ENCODE data around the gene ENTPD1. TPM values are rescaled to one million over a fixed set of nuclear protein-coding genes. Genes with fewer than 3 reads are reported as not detected.

ENTPD1 gene
- total RNA-seq, 1 donor from 2014 or later, result 0.95 TPM

DNA sequence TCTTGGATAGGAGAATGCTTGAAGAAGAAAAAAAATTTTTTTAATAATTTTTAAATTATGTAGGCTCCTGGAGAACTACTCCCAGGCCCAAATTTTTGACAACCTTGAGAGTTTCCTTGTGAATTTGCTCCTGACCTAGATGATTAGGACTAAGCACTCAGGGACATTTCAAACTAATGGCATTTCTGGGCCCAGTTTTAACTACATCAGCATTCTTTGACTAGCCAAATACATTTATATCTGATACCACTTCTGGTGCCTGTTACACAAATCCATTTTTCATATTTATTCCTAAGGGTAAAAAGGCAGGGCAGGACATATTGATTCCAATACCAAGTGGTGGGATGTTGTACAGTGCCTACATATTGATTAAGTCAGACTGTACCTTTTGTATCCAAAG, 91.0 kb downstream of the ENTPD1 start:
- H3K4me3 ChIP-seq (ENCODE audit: insufficient read depth, low read depth, low read length), result no peak overlapping the region
- no peaks in the 10 kb centered on the region for H3K79me2 ChIP-seq (ENCODE audit: insufficient read depth, low read length)
- DNase-seq (ENCODE audit: low read depth) (no peak), FAIRE-seq (no peak)
- no peaks in the 10 kb centered on the region for H3K9me3 Mint-ChIP-seq (ENCODE audit: unreplicated experiment)
- H3K36me3 Mint-ChIP-seq (ENCODE audit: low read depth, unreplicated experiment), result no peaks in the 10 kb centered on the region
- H3K9me3 ChIP-seq (ENCODE audit: insufficient read depth, low read depth, low read length), result no peaks in the 10 kb centered on the region
- H3K4me3 Mint-ChIP-seq (ENCODE audit: unreplicated experiment), result no peak overlapping the region
- peaks cover 6% of the 10 kb centered on the region for H3K27me3 Mint-ChIP-seq (ENCODE audit: low read depth, unreplicated experiment)
- H3K27ac ChIP-seq (ENCODE audit: low read depth, low read length), result no peak overlapping the region
- H2AFZ ChIP-seq (ENCODE audit: low read depth, low read length), result no peak overlapping the region
- H3K27me3 ChIP-seq (ENCODE audit: insufficient read depth, low read length), result no peaks in the 10 kb centered on the region
- TF ChIP-seq, protein P1, sequence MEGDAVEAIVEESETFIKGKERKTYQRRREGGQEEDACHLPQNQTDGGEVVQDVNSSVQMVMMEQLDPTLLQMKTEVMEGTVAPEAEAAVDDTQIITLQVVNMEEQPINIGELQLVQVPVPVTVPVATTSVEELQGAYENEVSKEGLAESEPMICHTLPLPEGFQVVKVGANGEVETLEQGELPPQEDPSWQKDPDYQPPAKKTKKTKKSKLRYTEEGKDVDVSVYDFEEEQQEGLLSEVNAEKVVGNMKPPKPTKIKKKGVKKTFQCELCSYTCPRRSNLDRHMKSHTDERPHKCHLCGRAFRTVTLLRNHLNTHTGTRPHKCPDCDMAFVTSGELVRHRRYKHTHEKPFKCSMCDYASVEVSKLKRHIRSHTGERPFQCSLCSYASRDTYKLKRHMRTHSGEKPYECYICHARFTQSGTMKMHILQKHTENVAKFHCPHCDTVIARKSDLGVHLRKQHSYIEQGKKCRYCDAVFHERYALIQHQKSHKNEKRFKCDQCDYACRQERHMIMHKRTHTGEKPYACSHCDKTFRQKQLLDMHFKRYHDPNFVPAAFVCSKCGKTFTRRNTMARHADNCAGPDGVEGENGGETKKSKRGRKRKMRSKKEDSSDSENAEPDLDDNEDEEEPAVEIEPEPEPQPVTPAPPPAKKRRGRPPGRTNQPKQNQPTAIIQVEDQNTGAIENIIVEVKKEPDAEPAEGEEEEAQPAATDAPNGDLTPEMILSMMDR (IDR thresholded peaks at IDR 0.05; ENCODE audit: insufficient read depth, low read depth, low read length), result no peak
- no peak for TF ChIP-seq EZH2 (IDR thresholded peaks at IDR 0.05; ENCODE audit: insufficient read depth, low read length)
- H3K4me1 Mint-ChIP-seq (ENCODE audit: low read depth, unreplicated experiment), result no peaks in the 10 kb centered on the region
- H3K36me3 ChIP-seq (ENCODE audit: insufficient read depth, low read length), result no peaks in the 10 kb centered on the region
- H3K4me1 ChIP-seq (ENCODE audit: insufficient read depth, low read length), result no peaks in the 10 kb centered on the region
- H4K20me1 ChIP-seq (ENCODE audit: insufficient read depth, low read length), result no peaks in the 10 kb centered on the region
- H3K4me2 ChIP-seq (ENCODE audit: low read length), result no peak overlapping the region
- H3K9ac ChIP-seq (ENCODE audit: low read length), result no peak overlapping the region
- no peak overlapping the region for H3K27ac Mint-ChIP-seq (ENCODE audit: unreplicated experiment)

DNA sequence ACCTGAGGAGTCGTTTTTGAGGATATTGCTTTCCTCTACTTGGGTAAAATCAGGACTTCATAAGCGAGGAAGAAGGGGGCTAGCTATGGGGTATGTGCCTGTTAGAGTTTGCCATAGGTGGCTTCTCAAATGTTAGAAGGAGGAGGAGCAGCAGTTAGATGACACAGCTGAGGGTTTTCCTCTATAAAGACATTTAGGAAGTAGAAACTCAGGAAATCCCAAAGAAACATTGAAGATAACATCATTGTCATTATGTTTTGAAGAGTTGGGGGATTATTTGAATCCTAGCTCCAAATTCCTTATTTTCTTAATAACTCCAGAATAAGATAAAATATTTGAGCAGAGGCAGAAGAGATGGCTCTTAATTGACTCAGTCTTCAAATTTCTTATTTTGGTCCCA, 92.9 kb downstream of the ENTPD1 start:
- Histone ChIP-seq H3K4me1 (ENCODE audit: insufficient read depth, low read length) (no peaks in the 10 kb centered on the region), H3K4me2 (ENCODE audit: low read length) (no peak overlapping the region), H3K9me3 (ENCODE audit: insufficient read depth, low read depth, low read length) (no peaks in the 10 kb centered on the region), H3K27me3 (ENCODE audit: insufficient read depth, low read length) (no peaks in the 10 kb centered on the region), H3K9ac (ENCODE audit: low read length) (no peak overlapping the region), H3K4me3 (ENCODE audit: insufficient read depth, low read depth, low read length) (no peak overlapping the region), H3K36me3 (ENCODE audit: insufficient read depth, low read length) (no peaks in the 10 kb centered on the region), H4K20me1 (ENCODE audit: insufficient read depth, low read length) (no peaks in the 10 kb centered on the region), H2AFZ (ENCODE audit: low read depth, low read length) (no peak overlapping the region), H3K27ac (ENCODE audit: low read depth, low read length) (no peak overlapping the region), H3K79me2 (ENCODE audit: insufficient read depth, low read length) (no peaks in the 10 kb centered on the region)
- TF ChIP-seq EZH2 (IDR thresholded peaks at IDR 0.05; ENCODE audit: insufficient read depth, low read length), result no peak
- TF ChIP-seq, protein P1 (IDR thresholded peaks at IDR 0.05; ENCODE audit: insufficient read depth, low read depth, low read length), result no peak
- Mint-ChIP-seq H3K4me1 (ENCODE audit: low read depth, unreplicated experiment) (no peaks in the 10 kb centered on the region), H3K27me3 (ENCODE audit: low read depth, unreplicated experiment) (no peaks in the 10 kb centered on the region), H3K9me3 (ENCODE audit: unreplicated experiment) (no peaks in the 10 kb centered on the region), H3K36me3 (ENCODE audit: low read depth, unreplicated experiment) (no peaks in the 10 kb centered on the region), H3K27ac (ENCODE audit: unreplicated experiment) (no peak overlapping the region), H3K4me3 (ENCODE audit: unreplicated experiment) (no peak overlapping the region)
- DNase-seq (ENCODE audit: low read depth) (no peak), FAIRE-seq (no peak)

DNA sequence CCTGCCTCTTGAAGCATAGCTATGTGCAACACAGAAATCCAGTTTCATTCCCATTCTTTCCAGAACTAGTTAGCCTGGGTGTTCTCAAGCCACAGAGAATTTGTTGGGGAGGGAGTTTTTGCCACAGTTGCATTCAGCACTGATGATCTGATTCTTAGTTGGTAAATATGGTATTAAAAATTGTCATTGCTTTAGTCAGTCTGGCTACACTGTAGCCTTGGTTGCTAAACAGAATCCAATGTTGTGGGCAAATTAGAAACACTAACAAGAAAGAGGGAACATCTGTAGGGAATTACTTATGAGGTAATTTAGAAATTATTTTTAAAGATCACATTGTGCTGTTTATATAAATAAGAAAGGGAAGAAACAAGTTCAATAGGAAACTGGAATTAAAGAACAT, 94.8 kb downstream of the ENTPD1 start:
- peaks cover 2% of the 10 kb centered on the region for H3K27me3 Mint-ChIP-seq (ENCODE audit: low read depth, unreplicated experiment)
- Histone ChIP-seq H3K9ac (ENCODE audit: low read length) (no peak overlapping the region), H3K4me1 (ENCODE audit: insufficient read depth, low read length) (no peaks in the 10 kb centered on the region), H3K9me3 (ENCODE audit: insufficient read depth, low read depth, low read length) (no peaks in the 10 kb centered on the region), H3K4me2 (ENCODE audit: low read length) (no peak overlapping the region), H2AFZ (ENCODE audit: low read depth, low read length) (no peak overlapping the region), H4K20me1 (ENCODE audit: insufficient read depth, low read length) (no peaks in the 10 kb centered on the region), H3K27me3 (ENCODE audit: insufficient read depth, low read length) (no peaks in the 10 kb centered on the region), H3K36me3 (ENCODE audit: insufficient read depth, low read length) (no peaks in the 10 kb centered on the region), H3K79me2 (ENCODE audit: insufficient read depth, low read length) (no peaks in the 10 kb centered on the region), H3K27ac (ENCODE audit: low read depth, low read length) (no peak overlapping the region), H3K4me3 (ENCODE audit: insufficient read depth, low read depth, low read length) (no peak overlapping the region)
- DNase-seq (ENCODE audit: low read depth) (no peak), FAIRE-seq (no peak)
- TF ChIP-seq, protein P1 (IDR thresholded peaks at IDR 0.05; ENCODE audit: insufficient read depth, low read depth, low read length), result no peak
- TF ChIP-seq EZH2 (IDR thresholded peaks at IDR 0.05; ENCODE audit: insufficient read depth, low read length), result no peak
- H3K4me3 Mint-ChIP-seq (ENCODE audit: unreplicated experiment), result no peak overlapping the region
- no peak overlapping the region for H3K27ac Mint-ChIP-seq (ENCODE audit: unreplicated experiment)
- H3K36me3 Mint-ChIP-seq (ENCODE audit: low read depth, unreplicated experiment), result no peaks in the 10 kb centered on the region
- no peaks in the 10 kb centered on the region for H3K4me1 Mint-ChIP-seq (ENCODE audit: low read depth, unreplicated experiment)
- peaks cover 4% of the 10 kb centered on the region for H3K9me3 Mint-ChIP-seq (ENCODE audit: unreplicated experiment)
